T-helper 1 cell treated with Interleukin-12 subunit alpha and Interleukin-12 subunit beta and Interleukin-4 antibody, amounts not matched to agents 30 μg/mL and 1 μg/mL, for 36 hours (primary cell): ENCODE results near the gene FAM131B.

ENCODE experiments used
- H3K27ac Mint-ChIP-seq: one replicate; pipeline ENCODE4 v1.8.0; 2021; ENCODE audit warnings: mild to moderate bottlenecking, mixed read lengths
- H3K27me3 Mint-ChIP-seq: one replicate; pipeline ENCODE4 v1.8.0; 2021; ENCODE audit warnings: low read depth, mixed read lengths
- H3K36me3 Mint-ChIP-seq: one replicate; pipeline ENCODE4 v1.8.0; 2021; ENCODE audit warnings: low read depth, mixed read lengths
- H3K4me1 Mint-ChIP-seq: one replicate; pipeline ENCODE4 v1.8.0; 2021; ENCODE audit warnings: low read depth, mixed read lengths
- H3K4me3 Mint-ChIP-seq: one replicate; pipeline ENCODE4 v1.8.0; 2021; ENCODE audit warnings: mild to moderate bottlenecking, moderate library complexity, mixed read lengths
- H3K9me3 Mint-ChIP-seq: one replicate; pipeline ENCODE4 v1.8.0; 2021; ENCODE audit warnings: mixed read lengths

FAM131B gene

DNA sequence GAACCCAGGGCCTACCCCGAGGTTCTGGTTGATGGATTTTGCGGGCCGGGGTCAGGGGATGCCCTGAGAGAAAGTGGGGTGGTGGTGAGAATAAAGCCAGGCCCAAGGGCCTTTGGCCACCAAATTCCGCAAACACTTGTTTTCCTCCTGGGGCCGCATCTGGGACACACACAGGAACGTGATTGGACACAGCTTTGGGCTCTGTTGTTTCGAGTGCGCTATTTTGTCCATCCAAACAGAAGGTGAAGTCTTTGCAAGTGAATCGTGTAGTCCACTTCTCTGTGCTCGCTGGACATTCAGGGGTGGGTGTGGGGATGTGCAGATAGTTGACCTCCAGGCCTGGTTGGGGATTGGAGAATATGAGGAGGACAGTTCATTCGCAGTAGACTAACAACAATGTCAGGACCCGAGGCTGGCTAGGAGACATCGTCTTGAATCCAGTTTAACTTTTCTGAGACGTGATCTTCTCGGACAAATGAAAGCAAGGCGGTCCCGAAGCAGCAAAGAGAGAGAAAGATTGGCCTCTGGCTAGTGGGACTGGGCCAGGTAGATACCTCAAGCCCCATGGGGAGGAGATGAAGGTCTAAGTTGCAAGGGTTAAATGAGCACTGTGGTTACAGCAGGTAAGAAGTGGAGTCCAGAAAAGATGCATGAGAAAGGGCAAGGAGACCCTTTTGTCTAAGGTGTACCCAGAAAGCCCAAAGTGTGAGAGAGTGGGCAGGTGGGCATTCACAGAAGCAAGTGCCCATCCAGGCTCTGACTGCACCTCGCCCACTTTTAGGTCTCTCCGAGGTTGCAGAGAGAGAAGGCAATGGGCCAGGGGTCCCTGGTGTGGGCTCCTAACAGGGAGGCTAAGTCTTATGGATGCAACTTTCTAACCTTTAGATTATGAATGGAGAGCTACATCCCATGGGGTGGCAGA lies 764 bp upstream of the FAM131B start:
- Mint-ChIP-seq H3K27ac (no peak overlapping the region), H3K4me1 (peaks cover 8% of the 10 kb centered on the region), H3K9me3 (no peaks in the 10 kb centered on the region), H3K36me3 (no peaks in the 10 kb centered on the region), H3K4me3 (peak overlapping the region; percentile 63), H3K27me3 (peaks cover 85% of the 10 kb centered on the region)

DNA sequence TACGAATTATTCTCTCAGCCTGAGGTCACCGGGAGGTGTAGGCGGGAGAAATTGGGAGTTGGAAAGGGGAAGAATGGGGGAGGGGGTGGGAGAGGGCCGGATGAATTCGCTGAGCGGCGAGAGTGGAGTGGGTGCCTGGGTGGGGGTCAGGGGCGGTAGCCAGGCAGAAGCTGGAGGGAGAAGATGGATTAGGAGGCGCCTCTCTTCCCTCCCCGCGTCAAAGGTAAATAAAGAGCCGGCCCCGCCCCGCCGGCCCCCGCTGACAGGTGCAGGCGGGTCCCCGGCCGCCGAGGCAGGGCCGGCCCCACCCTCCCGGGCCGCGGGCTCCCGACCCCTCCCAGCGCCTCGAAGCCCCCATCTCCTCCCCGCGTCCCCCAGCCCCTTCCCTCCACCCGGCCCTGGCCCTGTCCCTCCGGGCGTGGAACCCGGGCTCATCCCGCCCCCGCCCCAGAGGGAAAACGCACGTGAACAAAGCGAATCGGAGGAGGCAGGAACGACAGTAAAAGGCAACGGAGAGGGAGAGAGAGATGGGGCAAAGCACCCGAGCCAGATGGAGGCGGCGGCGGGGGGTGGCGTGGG lies 872 bp downstream of the FAM131B start:
- peaks cover 73% of the 10 kb centered on the region for H3K27me3 Mint-ChIP-seq

DNA sequence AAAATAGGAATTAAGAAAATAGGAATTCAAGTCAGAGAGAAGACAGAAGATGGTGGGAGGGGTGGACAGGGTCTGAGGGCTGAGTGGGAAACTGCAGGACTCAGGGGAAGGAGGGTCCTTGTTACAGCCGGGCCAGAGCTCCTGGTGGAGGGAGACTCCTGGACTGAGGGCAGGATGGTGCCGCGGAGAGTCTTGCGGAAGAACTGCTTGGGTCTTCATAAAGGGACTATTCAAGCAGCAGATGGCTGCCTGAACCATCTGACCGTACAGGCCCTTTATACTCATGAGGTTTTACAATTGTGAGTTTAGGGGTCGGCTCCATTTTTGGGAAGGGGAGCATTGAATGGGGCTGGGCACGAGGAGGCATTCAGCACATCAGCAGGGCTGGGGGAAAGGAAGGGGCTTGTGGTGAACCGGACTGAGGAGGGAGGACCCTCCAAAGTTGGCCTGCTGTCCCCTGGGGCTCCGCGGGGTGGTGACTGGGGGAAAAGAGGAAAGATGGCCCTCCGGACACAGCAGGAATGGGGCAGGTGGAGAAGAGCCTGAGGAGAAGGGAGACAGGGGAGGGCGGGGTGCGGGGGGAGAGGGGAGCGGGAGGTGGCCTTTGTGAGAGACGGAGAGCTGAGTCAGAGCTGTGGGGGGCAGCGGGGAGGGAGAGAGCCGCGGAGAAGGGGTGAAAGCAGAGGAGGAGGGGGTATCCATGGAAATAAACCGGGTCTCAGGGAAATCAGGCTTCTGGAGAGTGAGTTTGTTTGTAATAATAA lies 1.5 kb downstream of the FAM131B start:
- no peaks in the 10 kb centered on the region for H3K36me3 Mint-ChIP-seq
- no peak overlapping the region for H3K27ac Mint-ChIP-seq

More for the DNA sequence above, 872 bp downstream of the FAM131B start:
- H3K4me1 Mint-ChIP-seq = peaks cover 8% of the 10 kb centered on the region
- H3K9me3 Mint-ChIP-seq = no peaks in the 10 kb centered on the region
- no peaks in the 10 kb centered on the region for H3K36me3 Mint-ChIP-seq
- no peak overlapping the region for H3K27ac Mint-ChIP-seq
- peak overlapping the region; percentile 79 for H3K4me3 Mint-ChIP-seq

DNA sequence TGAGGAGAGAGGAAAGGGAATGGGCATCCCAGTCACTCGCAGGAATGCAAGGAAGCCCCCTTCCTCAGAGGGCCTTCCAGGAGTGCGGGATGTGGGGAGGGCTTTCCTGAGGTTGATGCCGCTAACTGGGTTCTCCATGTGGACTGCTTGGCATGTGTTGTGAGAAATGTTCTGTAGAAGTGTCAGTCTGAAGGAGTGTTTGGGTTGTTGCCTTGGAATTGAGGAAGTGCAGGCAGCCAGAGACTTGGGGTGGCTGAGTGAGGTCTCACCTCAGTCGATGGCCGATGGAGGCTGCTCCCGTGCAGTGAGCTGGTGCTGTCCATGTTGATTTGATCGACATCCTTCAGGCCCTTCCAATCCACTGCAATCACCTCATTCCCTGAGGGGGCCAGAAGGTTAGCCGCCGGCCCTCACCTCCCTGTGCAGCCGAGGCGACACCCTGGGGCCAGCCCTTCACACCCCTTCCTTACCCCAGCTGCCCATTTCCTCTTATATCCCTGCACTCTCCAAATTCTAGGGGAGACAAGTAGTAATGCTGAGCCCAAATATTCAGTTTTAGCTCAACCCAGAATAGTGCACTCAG lies 2.7 kb downstream of the FAM131B start:
- Mint-ChIP-seq H3K27ac (no peak overlapping the region), H3K27me3 (peaks cover 59% of the 10 kb centered on the region), H3K4me1 (peaks cover 8% of the 10 kb centered on the region), H3K4me3 (peak overlapping the region; percentile 78), H3K36me3 (no peaks in the 10 kb centered on the region), H3K9me3 (no peaks in the 10 kb centered on the region)

More for the DNA sequence above, 1.5 kb downstream of the FAM131B start:
- Mint-ChIP-seq H3K4me1 (peaks cover 8% of the 10 kb centered on the region), H3K27me3 (peaks cover 66% of the 10 kb centered on the region), H3K9me3 (no peaks in the 10 kb centered on the region), H3K4me3 (peak overlapping the region; percentile 78)

DNA sequence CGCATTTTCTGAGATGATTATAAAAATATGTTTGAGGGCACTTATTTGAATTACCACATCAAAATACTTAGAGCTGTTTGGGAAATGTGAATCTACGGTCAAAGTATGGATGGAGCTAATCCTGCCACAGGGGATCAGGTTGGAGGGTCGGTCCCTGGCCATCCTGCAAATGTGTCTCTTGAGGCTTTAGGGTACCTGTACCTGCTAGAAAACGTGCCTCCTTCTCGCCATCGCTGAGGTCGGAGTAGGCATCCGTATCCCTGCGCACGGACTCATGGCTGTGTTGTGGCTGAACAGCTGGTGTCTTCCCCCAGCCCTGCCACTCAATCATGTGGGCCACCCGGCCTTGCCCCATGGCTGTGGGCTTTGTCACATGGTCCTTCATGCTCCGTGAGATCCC lies 3.9 kb downstream of the FAM131B start:
- Mint-ChIP-seq H3K4me1 (peaks cover 8% of the 10 kb centered on the region), H3K36me3 (no peaks in the 10 kb centered on the region), H3K4me3 (no peak overlapping the region), H3K27me3 (peaks cover 47% of the 10 kb centered on the region), H3K9me3 (no peaks in the 10 kb centered on the region), H3K27ac (no peak overlapping the region)

DNA sequence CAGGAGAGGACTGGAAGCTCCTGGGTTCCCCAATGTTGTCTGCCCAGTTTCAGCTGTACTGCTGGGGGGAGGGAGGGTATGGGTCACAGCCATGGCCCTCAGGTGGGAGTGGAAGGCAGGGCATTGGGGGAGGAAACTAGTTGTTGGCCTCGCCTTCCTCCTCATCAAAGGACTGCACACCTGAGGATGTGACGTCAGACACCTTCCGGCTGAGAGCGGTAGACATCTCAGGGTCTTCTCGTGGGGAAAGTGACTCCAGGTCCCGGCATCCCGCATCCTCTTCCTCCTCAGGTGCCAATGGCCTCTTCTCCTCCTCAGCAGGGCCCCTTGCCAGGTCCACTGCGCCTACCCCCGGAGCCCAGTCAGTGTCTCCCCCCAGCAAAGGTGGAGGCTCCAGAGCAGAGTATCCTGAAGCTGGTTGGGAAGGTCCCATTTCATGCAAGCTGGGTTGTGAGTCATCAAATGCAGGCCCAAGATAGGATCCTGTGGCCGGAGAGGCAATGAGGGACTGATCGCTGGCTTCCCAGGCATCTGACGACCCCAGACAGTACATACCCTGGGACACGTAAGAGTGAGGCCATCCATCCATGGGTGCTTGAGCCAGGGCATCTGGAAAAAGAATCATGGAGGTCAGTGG lies 6.0 kb downstream of the FAM131B start:
- H3K36me3 Mint-ChIP-seq = no peaks in the 10 kb centered on the region
- peaks cover 34% of the 10 kb centered on the region for H3K27me3 Mint-ChIP-seq
- H3K9me3 Mint-ChIP-seq = no peaks in the 10 kb centered on the region
- no peak overlapping the region for H3K4me3 Mint-ChIP-seq
- H3K27ac Mint-ChIP-seq = no peak overlapping the region
- peaks cover 2% of the 10 kb centered on the region for H3K4me1 Mint-ChIP-seq

DNA sequence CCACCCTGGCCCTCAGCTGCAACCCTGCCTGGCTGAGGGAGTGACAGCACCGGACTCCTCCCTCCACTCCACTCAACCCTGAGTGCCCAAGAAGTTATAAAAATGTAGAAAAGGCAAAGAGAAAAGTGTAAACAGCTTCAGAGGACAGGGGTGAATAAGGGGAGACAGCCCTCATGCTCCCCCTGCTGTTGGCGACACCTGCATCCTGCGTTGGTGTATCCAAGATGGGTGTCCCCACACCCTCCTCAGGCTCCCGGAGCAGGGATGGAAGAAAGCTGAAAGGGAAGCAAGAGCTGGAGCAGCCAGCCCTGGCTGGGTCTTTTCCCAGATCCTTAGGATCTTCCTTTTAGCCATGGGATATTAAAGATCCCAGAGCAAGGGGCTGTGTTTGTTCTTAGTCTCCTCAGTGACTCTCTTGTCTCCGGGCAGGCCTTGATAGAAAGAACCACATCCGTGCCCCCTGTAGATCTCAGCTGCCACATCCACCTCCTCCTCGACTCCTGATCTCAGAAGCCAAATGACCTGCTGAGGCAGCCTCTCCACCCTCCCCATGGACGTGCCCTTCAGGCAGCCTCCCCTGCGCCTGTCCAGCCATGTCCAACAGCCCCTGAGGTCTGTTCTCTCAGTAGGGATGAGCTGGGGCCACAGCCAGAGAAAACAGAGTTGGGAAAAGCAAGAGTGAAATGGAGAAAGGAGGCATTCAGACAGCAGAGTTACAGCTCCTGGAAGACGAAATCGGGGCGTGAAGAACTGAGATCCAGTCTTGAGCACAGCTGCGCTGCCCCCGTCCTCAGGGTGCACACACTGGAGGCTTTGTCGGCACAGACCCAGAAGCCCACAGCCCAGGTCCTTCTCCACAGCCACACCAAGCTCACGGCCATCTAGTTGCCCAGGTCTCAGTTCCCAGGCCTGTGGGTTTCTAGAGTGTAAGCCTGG lies 6.8 kb downstream of the FAM131B start:
- Mint-ChIP-seq H3K4me3 (no peak overlapping the region), H3K27me3 (peaks cover 28% of the 10 kb centered on the region), H3K36me3 (no peaks in the 10 kb centered on the region), H3K9me3 (no peaks in the 10 kb centered on the region), H3K4me1 (peaks cover 2% of the 10 kb centered on the region), H3K27ac (no peak overlapping the region)

DNA sequence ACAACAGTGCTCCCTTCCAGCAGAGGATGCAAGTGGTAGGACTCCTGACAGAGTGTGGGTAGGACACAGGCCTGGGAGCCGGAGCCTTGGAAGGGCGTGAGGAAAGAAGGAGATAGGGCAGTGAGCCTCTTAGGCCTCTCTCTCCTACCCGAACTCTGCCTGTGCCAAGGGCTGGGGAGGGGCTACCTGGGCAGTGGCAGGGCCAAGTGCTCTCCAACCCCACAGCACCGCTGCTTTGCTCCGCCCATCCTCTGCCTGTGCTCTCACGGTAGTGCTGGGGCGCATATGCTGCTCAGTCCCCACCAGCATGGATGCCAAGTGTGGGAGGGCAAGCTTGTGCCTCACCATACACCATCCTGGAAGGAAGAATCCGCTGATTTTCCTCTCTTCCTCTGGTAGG lies 7.5 kb downstream of the FAM131B start:
- Mint-ChIP-seq H3K27me3 (peaks cover 21% of the 10 kb centered on the region), H3K9me3 (no peaks in the 10 kb centered on the region), H3K4me3 (no peak overlapping the region)

DNA sequence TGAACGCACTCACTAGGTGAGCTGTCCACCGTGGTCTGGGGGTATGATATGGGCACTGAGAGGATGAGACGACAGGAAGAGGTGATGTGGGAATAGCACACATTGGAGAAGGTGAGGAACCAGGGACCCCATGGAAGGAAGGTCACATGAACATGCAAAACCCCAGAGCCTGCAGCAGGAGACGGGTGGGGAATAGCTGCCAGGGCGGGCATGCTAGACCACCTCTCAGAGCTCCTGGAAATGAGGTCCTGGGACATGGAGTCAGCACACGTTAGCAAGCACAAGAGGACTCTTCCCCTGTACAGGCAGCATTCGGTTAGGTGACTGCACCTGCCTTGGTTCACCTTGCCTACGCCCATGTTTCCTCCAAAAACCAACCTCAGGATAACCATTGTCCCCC lies 8.1 kb downstream of the FAM131B start:
- Mint-ChIP-seq H3K36me3 (no peaks in the 10 kb centered on the region), H3K27me3 (peaks cover 20% of the 10 kb centered on the region), H3K27ac (no peak overlapping the region), H3K4me1 (no peaks in the 10 kb centered on the region), H3K4me3 (no peak overlapping the region), H3K9me3 (no peaks in the 10 kb centered on the region)

More for the DNA sequence above, 7.5 kb downstream of the FAM131B start:
- no peaks in the 10 kb centered on the region for H3K4me1 Mint-ChIP-seq
- H3K27ac Mint-ChIP-seq = no peak overlapping the region
- no peaks in the 10 kb centered on the region for H3K36me3 Mint-ChIP-seq

DNA sequence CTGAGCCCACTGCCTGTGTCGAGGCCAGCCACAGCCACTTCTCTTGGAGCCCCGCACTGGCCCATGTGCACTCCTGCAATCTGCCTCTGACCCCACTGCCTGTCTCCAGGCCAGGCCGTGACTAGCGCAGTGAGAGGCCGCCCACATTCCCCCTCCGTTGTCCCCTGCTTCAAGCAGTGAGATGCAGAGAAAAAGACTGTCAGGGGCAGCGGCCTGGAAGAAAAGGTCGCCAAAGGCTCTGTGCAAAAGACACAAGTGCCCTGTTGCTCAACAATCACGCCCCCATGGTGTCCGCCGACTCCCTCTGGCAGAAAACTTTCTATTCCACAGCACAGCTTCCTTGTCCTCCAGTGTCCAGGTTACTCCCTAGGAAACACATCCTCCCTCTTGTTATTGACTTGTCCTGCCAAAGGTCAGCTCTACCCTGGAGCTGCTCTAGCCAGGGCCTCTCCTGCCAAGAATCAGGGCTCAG lies 9.9 kb downstream of the FAM131B start:
- H3K4me3 Mint-ChIP-seq = no peak overlapping the region
- H3K9me3 Mint-ChIP-seq = no peaks in the 10 kb centered on the region
- no peak overlapping the region for H3K27ac Mint-ChIP-seq
- peaks cover 29% of the 10 kb centered on the region for H3K27me3 Mint-ChIP-seq
- H3K4me1 Mint-ChIP-seq = no peaks in the 10 kb centered on the region
- no peaks in the 10 kb centered on the region for H3K36me3 Mint-ChIP-seq

DNA sequence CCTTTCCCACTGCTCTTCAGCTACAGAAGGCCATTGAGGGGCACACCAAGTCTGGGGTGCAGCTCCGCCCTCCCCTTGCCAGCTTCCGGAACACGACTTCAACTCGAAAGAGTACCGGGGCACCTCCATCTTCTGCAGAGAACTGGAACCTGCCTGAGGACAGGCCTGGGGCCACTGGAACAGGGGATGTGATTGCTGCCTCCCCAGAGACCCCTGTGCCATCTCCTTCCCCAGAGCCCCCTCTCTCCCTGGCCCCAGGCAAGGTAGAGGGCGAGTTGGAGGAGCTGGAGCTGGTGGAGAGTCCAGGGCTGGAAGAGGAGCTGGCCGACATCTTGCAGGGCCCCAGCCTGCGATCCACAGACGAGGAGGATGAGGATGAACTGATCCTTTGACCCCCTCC lies 10.9 kb downstream of the FAM131B start:
- Mint-ChIP-seq H3K9me3 (no peaks in the 10 kb centered on the region), H3K27ac (no peak overlapping the region), H3K4me3 (no peak overlapping the region), H3K27me3 (peaks cover 37% of the 10 kb centered on the region), H3K4me1 (no peaks in the 10 kb centered on the region), H3K36me3 (no peaks in the 10 kb centered on the region)

DNA sequence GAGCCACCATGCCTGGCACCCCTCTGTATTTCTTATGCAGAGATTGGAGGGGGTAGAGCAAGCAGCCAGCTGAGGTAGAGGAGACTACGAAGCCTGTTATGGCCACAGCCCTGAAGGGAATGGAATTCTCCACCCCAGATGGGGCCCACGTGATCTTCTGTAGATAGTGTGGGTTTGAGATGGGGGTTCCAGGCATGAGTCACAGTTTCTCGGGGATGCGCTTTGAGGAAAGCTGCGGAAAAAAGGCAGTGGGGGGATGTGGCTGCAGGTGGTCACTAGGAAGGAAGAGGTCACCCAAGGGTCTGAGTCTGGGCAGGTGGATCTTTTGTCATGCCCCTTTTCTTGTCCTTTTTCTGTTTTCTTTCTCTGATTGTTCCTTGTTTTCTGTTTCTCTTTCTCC lies 11.5 kb downstream of the FAM131B start:
- no peak overlapping the region for H3K4me3 Mint-ChIP-seq
- no peak overlapping the region for H3K27ac Mint-ChIP-seq
- peaks cover 40% of the 10 kb centered on the region for H3K27me3 Mint-ChIP-seq
- H3K36me3 Mint-ChIP-seq = no peaks in the 10 kb centered on the region
- no peaks in the 10 kb centered on the region for H3K9me3 Mint-ChIP-seq
- H3K4me1 Mint-ChIP-seq = no peaks in the 10 kb centered on the region

DNA sequence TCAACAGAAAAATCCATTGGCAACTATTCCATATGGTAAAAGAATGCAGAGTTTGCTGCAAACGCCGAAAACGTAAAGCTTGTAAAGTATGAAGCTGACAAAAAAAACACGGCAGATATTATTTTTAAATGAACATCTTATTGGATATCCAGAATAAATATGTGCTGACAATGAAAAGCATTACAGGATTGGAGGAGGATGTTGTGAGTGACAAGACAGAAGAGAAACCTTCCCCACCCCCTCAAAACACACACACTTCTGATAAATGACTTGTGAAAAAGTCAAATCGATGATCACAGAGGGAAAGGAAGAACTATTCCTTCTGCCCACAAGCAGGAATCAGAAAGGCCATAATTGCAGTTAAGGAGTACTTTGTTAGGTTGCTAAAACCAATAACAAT lies 14.6 kb downstream of the FAM131B start:
- Mint-ChIP-seq H3K9me3 (no peaks in the 10 kb centered on the region), H3K4me3 (no peak overlapping the region), H3K27ac (no peak overlapping the region), H3K4me1 (peaks cover 8% of the 10 kb centered on the region), H3K27me3 (peaks cover 45% of the 10 kb centered on the region), H3K36me3 (no peaks in the 10 kb centered on the region)
